GM12875 (cell line): ENCODE data around the gene RWDD4.

Experiments
- H3K4me3 ChIP-seq: one replicate; pipeline ENCODE4 v1.5.1; 2011; ENCODE audit warnings: low read depth, low read length, control low read depth
- CTCF ChIP-seq: IDR thresholded peaks from 2 replicates; pipeline ENCODE4 v1.5.1; 2011; ENCODE audit warnings: low read depth, mild to moderate bottlenecking, control low read depth, inconsistent platforms, low read length, moderate library complexity, borderline replicate concordance; ENCODE audit not compliant: insufficient read depth

The RWDD4 gene

DNA sequence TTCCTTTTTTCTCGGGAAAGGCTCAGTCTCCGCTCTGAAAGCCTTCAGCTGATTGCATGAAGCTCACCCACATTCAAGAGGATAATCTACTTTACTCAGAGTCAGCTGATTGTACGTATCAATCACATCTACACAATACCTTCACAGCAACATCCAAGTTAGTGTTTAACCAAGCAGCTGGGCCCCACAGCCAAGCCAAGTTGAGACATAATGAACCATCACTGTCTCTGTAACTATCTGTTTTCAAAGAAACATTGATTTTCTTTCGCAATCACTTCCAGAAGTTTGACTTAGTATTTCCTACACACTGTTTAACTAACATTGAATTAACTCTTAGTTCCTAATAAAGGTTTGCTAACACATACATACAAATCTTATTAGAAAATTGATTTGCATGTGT lies 40.3 kb downstream of the RWDD4 start:
- no peak for TF ChIP-seq CTCF
- no peak overlapping the region for H3K4me3 ChIP-seq

GRCh38 chr4:183617075-183617474 lies 41.9 kb downstream of the RWDD4 start:
- no peak overlapping the region for H3K4me3 ChIP-seq
- TF ChIP-seq CTCF: no peak

DNA sequence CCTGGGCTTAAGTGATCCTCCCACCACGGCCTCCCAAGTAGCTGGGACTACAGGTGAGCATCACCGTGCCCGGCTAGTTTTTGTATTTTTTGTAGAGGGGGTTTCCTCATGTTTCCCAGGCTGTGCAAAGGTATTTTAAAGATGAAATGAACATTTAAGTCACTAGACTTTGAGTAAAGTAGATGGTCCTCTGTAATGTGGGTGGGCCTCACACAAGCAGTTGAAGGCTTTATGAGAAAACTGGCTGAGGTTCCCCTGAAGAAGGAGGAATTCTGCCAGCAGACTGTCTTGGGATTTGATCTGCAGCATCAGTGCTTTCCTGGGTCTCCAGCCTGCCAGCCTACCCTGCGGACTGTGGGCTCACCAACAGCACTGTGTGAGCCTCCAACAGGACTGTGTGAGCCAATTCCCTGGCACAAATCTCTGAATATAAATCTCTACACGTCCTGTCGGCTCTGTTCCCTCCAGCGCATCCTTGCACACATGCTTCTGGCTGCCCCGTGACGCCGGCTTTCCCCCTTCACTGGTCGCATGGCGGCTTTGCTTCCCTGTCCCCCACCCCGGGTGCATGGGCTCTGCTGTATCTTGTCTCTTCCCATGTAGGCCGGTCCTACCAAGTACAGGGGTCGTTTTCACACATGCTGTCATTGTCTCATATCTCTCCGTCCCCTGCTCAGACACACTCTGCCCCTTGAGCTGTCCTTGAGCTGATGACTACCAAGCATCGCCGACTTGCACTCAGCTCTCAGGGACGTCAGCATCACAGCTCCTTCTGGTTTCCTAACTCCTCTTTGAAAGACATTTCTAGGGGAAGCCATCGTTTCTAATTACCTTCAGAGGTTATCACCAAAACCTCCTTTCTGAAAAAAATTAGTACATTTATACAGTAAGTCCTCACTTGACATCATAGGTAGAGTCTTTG lies 46.4 kb downstream of the RWDD4 start:
- no peak overlapping the region for H3K4me3 ChIP-seq
- TF ChIP-seq CTCF: no peak

- TF ChIP-seq CTCF: no peak
- H3K4me3 ChIP-seq: no peak overlapping the region
Measured at GRCh38 chr4:183611210-183611830, 47.7 kb downstream of the RWDD4 start.

GRCh38 chr4:183610613-183611012 lies 48.4 kb downstream of the RWDD4 start:
- no peak for TF ChIP-seq CTCF
- no peak overlapping the region for H3K4me3 ChIP-seq

GRCh38 chr4:183610033-183610432 lies 49.0 kb downstream of the RWDD4 start:
- H3K4me3 ChIP-seq: no peak overlapping the region
- TF ChIP-seq CTCF: no peak

GRCh38 chr4:183609151-183609550 lies 49.8 kb downstream of the RWDD4 start:
- H3K4me3 ChIP-seq: no peak overlapping the region
- no peak for TF ChIP-seq CTCF
